Measurements from ENCODE around the gene XBP1. TPM values are rescaled to one million over a fixed set of nuclear protein-coding genes. Genes with fewer than 3 reads are reported as not detected.

The XBP1 gene
- total and polyA plus RNA-seq, 2 of the 13 experiments (the other 11 are each of a cell fraction or from before 2014, with no cell fraction given) = 416 to 427 TPM

- TF ChIP-seq REST (IDR thresholded peaks at IDR 0.05; ENCODE audit: borderline replicate concordance in 1 of 2, low read depth in 1 of 2, low read length in 2 of 2) = 0 out of 4 replicates have a peak, but pooled peaks of 1 of the 2 experiments have one; percentile 23
- TF ChIP-seq SP140L (CRISPR knock-in tag; IDR thresholded peaks at IDR 0.05; ENCODE audit: borderline replicate concordance) = no peak
- no peak for TF ChIP-seq ZNF720 (CRISPR knock-in tag; IDR thresholded peaks at IDR 0.05)
- TF ChIP-seq FOXK2 (IDR thresholded peaks at IDR 0.05) = no peak
- no peak for TF ChIP-seq NFRKB (IDR thresholded peaks at IDR 0.05)
- no peak for TF ChIP-seq MEIS2 (CRISPR knock-in tag; IDR thresholded peaks at IDR 0.05)
- TF ChIP-seq RFX1 (IDR thresholded peaks at IDR 0.05) = no peak
- TF ChIP-seq ZNF414 (CRISPR knock-in tag; IDR thresholded peaks at IDR 0.05) = no peak
- TF ChIP-seq PBX3 (CRISPR knock-in tag; IDR thresholded peaks at IDR 0.05; ENCODE audit: borderline replicate concordance) = no peak
- no peak for TF ChIP-seq SNAPC2 (CRISPR knock-in tag; IDR thresholded peaks at IDR 0.05)
- TF ChIP-seq ZMYM4 (CRISPR knock-in tag; IDR thresholded peaks at IDR 0.05) = peak; percentile 30; the same call in 1 of the 2 replicates
- no peak for TF ChIP-seq ZNF12 (CRISPR knock-in tag; IDR thresholded peaks at IDR 0.05)
- no peak for TF ChIP-seq TCF12 (IDR thresholded peaks at IDR 0.05)
- no peak for TF ChIP-seq TCF12 (CRISPR knock-in tag; IDR thresholded peaks at IDR 0.05)
- peak; percentile 62 to 90; a peak in 2 of 4 replicates for TF ChIP-seq EP300 (IDR thresholded peaks at IDR 0.05; ENCODE audit: low read depth in 2 of 2, low read length in 2 of 2)
- TF ChIP-seq EP300 (CRISPR knock-in tag; IDR thresholded peaks at IDR 0.05; ENCODE audit: borderline replicate concordance) = peak; percentile 88
- no peak for TF ChIP-seq NBN (conservative IDR thresholded peaks at IDR 0.05)
- TF ChIP-seq ZNF788 (CRISPR knock-in tag; IDR thresholded peaks at IDR 0.05; ENCODE audit: borderline replicate concordance) = no peak; the same call in 1 of the 2 replicates
- peak; percentile 54 for TF ChIP-seq CEBPG (CRISPR knock-in tag; IDR thresholded peaks at IDR 0.05)
- no peak; the same call in 1 of the 2 replicates for TF ChIP-seq RXRA (CRISPR knock-in tag; IDR thresholded peaks at IDR 0.05)
- no peak for TF ChIP-seq ZNF530 (CRISPR knock-in tag; IDR thresholded peaks at IDR 0.05; ENCODE audit: low read depth)
- TF ChIP-seq ZNF609 (CRISPR knock-in tag; IDR thresholded peaks at IDR 0.05; ENCODE audit: borderline replicate concordance) = peak; percentile 66
These were observed 10.6 kb upstream of the XBP1 start (continued) for GRCh38 chr22:28810821-28811491.

Measured in HepG2 (cell line).